Renal cortical epithelial cell (primary cell): ENCODE measurements around the gene PTCHD1. TPM values are rescaled to one million over a fixed set of nuclear protein-coding genes. Genes with fewer than 3 reads are reported as not detected.

ENCODE experiments used
- DNase-seq: peaks from one replicate; pipeline ENCODE4 v3.0.0-alpha.2; 2011; ENCODE audit warnings: low read depth
- total RNA-seq: library from RNA; depleted of rRNA; stranded (reverse); fragments of >200 nt; gene quantifications from 2 replicates; pipeline ENCODE4 v1.2.3, GENCODE V29; 2014

Gene PTCHD1
- total RNA-seq, 1 donor from 2014 or later = not detected

DNA sequence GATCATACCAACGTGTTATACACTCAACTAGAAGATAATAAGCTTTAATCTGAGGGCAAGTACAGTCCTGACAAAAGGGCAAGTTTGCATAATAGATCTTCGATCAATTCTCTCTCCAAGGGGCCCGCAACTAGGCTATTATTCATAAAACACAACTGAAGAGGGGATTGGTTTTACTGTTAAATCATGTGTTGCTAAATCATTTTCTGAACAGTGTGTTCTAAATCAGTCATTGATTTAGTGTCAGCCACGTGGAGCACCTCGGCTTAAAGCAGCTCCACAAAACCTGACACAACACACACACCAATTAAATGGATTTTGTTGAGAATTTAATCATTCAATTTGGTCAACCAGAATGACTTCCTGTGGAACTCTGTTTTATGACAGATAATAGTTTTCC is 61.6 kb downstream of the PTCHD1 start:
- DNase-seq = no peak

DNA sequence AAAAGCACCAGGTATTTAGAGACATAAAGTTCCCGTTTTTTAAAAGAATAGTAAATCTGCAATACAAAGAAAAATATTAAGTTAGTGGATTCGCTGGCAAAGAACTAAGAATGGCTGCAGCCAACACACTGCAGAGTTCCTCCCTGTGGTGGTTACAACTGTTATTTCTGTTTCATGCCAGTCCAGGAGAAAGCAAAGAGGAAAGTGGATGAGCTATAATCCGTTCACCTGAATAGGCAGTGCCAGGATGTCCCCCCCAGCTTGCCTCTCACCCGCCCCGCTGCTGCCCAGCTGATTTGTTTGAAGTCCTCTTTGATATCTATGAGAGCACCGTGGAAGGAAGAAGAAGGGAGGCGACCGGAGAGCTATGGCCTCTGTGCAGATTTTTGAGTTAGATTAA is 63.9 kb downstream of the PTCHD1 start:
- no peak for DNase-seq

DNA sequence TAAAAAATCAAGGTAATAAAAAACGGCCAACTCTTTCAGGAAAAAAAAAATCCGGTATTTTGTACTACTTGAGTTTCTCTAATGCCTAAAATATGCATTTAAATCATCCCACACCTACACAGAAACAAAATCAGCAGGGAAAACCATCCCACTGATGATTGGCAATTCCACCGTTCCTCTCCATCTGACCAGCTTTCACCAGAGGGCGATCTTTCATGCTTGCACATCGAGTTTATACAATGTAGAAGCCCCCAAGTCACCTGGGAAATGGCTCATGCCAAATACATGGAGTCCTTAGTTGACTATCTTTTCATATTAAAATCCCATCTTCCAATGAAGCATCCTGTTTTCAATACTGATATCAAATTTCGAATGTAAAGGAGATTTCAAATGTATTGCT is 69.2 kb downstream of the PTCHD1 start:
- no peak for DNase-seq

DNA sequence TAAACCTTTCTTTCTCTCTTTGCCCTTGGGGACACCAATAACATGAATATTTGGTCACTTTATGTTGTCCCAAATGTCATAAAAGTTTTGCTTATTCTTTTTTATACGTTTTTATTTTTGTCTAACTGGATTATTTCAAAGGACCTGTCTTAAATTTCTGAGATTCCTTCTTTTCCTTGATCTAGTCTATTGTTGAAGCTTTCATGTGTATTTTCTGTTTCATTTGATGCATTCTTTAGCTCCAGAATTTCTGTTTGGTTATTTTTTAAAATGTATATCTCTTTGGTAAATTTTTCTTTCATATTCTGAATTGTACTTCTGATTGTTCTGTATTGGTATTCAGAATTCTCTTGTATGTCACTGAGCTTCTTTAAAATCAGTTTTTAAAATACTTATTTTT is 88.3 kb downstream of the PTCHD1 start:
- DNase-seq = no peak

DNA sequence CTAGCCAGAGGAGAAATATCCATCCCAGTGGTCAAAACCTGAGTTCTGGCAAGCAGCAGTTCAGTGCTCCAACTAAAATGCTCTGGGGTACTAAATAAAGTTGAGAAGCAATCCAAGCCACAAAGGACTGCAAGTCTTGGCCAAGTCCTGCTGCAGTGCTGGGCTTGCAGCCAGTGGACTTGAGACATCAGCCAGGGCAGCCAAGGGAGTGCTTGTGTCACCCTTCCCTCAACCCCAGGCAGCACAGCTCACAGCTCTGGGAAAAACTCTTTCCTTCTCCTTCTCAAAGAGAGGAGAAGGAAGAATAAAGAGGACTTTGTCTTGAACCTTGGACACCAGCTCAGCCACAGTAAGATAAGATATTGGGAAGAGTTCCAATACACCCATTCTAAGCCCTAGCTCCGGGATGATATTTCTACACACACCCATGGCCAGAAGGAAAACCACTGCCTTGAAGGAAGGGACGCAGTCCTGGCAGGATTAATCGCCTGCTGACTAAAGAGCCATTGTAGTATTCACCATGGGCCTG is 99.8 kb downstream of the PTCHD1 start:
- peak; percentile 15 for DNase-seq

DNA sequence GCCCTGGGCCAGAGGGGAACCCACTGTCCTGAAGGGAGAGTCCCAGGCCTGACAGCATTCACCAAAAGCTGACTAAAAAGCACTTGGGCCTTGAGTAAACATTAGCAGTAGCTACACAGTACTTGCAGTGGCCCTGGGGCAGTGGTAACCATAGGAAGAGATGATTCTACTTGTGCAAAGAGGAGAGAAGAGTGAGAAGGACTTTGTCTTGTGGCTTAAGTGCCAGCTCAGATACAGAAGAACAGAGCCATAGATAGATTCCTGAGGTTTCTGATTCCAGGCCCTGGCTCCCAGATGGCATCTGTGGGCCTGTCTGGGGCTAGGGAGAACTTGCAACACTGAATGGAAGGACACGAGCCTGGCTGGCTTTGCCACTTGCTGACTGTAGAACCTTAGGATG is 100.5 kb downstream of the PTCHD1 start:
- DNase-seq = no peak

DNA sequence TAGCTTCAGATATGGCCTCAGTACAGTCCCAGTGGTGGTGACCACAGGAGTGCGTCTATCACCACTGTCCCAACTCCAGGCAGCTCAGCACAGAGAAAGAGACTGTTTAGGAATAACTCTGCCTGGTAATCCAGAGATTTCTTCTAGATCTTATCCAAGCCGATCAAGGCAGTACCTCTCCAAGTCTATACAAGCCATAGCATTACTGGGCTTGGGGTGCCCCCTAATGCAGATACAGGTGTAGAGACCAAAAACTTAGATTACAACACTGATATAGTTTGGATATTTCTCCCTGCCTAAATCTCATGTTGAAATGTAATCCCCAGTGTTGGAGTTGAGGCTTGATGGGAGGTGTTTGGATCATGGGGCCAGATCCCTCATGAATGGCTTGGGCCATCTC is 100.9 kb downstream of the PTCHD1 start:
- DNase-seq = no peak

DNA sequence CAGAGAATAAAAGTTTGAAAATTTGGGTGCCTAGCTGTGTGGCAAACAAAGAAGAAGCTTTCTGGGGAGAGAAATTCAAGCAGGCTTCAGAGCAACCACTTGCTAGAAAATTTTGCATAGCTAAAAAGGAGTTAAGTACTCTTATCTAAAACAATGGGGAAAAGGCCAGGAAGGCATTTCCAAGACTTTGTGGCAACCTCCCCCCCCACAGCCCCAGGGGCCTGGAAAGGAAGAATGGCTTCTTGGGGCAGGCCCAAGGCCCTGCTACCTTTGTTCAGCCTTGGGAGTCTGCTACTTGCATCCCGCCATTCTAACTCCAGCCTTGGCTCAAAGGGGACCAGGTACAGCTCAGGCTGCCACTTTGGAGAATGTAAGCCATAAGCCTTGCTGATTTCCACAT is 102.2 kb downstream of the PTCHD1 start:
- DNase-seq = no peak

DNA sequence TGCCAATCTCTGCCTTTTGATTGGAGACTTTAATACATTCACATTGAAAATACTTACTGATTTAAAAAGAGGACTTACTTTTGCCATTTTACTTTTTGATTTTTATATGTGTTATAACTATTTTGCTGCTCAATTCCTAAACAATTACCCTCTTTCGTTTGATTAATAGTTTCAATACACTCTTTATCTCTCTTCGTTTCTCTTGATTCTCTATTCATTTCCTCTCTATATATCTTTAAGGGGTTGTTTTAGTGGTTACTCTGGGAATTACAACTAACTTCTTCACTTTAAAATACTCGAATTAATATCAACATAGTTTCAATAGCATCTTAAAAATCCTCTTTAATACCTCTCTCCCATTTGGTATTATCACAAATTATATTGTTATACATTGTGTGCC is 116.6 kb downstream of the PTCHD1 start:
- no peak for DNase-seq
